HepG2 (cell line): ENCODE results near the gene ACADVL. TPM values are rescaled to one million over a fixed set of nuclear protein-coding genes. Genes with fewer than 3 reads are reported as not detected.

Experiments used
- CENPBD1 ChIP-seq: sonication (generic); formaldehyde crosslinking; IDR thresholded peaks from 2 replicates; pipeline ENCODE4 v1.8.0; 2022; ENCODE audit warnings: missing genetic modification reagents, low read depth, mild to moderate bottlenecking, borderline replicate concordance
- CHCHD3 ChIP-seq: sonication (generic); formaldehyde crosslinking; IDR thresholded peaks from 2 replicates; pipeline ENCODE4 v1.8.0; 2022; ENCODE audit warnings: mild to moderate bottlenecking, missing genetic modification reagents, moderate library complexity
- ESRRA ChIP-seq: sonication (generic); formaldehyde crosslinking; IDR thresholded peaks from 2 replicates; pipeline ENCODE4 v1.5.1; 2020; ENCODE audit warnings: mild to moderate bottlenecking, low read depth, missing genetic modification reagents
- ETS1 ChIP-seq: sonication (generic); formaldehyde crosslinking; IDR thresholded peaks from 2 replicates; pipeline ENCODE4 v1.4.0; 2020; ENCODE audit warnings: missing genetic modification reagents
- GFI1 ChIP-seq: sonication (generic); formaldehyde crosslinking; IDR thresholded peaks from 2 replicates; pipeline ENCODE4 v1.5.0; 2020; ENCODE audit warnings: missing genetic modification reagents, mild to moderate bottlenecking, borderline replicate concordance
- HDAC2 ChIP-seq: sonication (generic); formaldehyde crosslinking; IDR thresholded peaks from 2 replicates; pipeline ENCODE4 v1.4.0; 2020; ENCODE audit warnings: missing genetic modification reagents
- IRF9 ChIP-seq: sonication (generic); formaldehyde crosslinking; IDR thresholded peaks from 2 replicates; pipeline ENCODE4 v1.8.0; 2022; ENCODE audit warnings: missing genetic modification reagents, mild to moderate bottlenecking, borderline replicate concordance
- KLF13 ChIP-seq: sonication (generic); formaldehyde crosslinking; IDR thresholded peaks from 2 replicates; pipeline ENCODE4 v1.4.0; 2020; ENCODE audit warnings: mild to moderate bottlenecking, missing genetic modification reagents
- MTERF4 ChIP-seq: sonication (generic); formaldehyde crosslinking; IDR thresholded peaks from 2 replicates; pipeline ENCODE4 v1.8.0; 2023; ENCODE audit warnings: mild to moderate bottlenecking, missing genetic modification reagents
- NCOA5 ChIP-seq: sonication (generic); formaldehyde crosslinking; IDR thresholded peaks from 2 replicates; pipeline ENCODE4 v1.4.0; 2020; ENCODE audit warnings: missing genetic modification reagents
- PCBP2 ChIP-seq: fragments of 200-400 bp; formaldehyde crosslinking; optimal IDR thresholded peaks from 2 replicates; pipeline ENCODE3; 2018; ENCODE audit warnings: low read length, low read depth; ENCODE audit not compliant: poor library complexity, severe bottlenecking
- PRPF4 ChIP-seq: fragments of 200-400 bp; formaldehyde crosslinking; IDR thresholded peaks from 2 replicates; pipeline ENCODE4 v1.6.1; 2016; ENCODE audit warnings: low read length, low read depth; ENCODE audit not compliant: poor library complexity, severe bottlenecking
- PTBP1 ChIP-seq: fragments of 200-400 bp; formaldehyde crosslinking; IDR thresholded peaks from 2 replicates; pipeline ENCODE4 v1.6.1; 2018; ENCODE audit warnings: low read length, low read depth; ENCODE audit not compliant: poor library complexity, severe bottlenecking
- SAFB2 ChIP-seq: sonication (generic); formaldehyde crosslinking; IDR thresholded peaks from 2 replicates; pipeline ENCODE4 v1.5.1; 2020; ENCODE audit warnings: missing genetic modification reagents, low read depth, mild to moderate bottlenecking, borderline replicate concordance
- ZBTB1 ChIP-seq: sonication (generic); formaldehyde crosslinking; IDR thresholded peaks from 2 replicates; pipeline ENCODE4 v1.4.0; 2020; ENCODE audit warnings: missing genetic modification reagents, borderline replicate concordance
- ZBTB46 ChIP-seq: sonication (generic); formaldehyde crosslinking; IDR thresholded peaks from 2 replicates; pipeline ENCODE4 v1.4.0; 2020; ENCODE audit warnings: mild to moderate bottlenecking, missing genetic modification reagents, borderline replicate concordance
- ZC3H4 ChIP-seq: sonication (generic); formaldehyde crosslinking; IDR thresholded peaks from 2 replicates; pipeline ENCODE4 v1.4.0; 2020; ENCODE audit warnings: missing genetic modification reagents, borderline replicate concordance
- ZFX ChIP-seq: sonication (generic); formaldehyde crosslinking; IDR thresholded peaks from 2 replicates; pipeline ENCODE4 v1.4.0; 2020; ENCODE audit warnings: mild to moderate bottlenecking, low read depth, missing genetic modification reagents, moderate library complexity
- ZNF207 ChIP-seq: fragments of 450-650 bp; IDR thresholded peaks from 2 replicates; pipeline ENCODE4 v1.6.1; 2016; ENCODE audit warnings: antibody characterized with exemption, borderline replicate concordance
- ZNF253 ChIP-seq: sonication (generic); formaldehyde crosslinking; IDR thresholded peaks from 2 replicates; pipeline ENCODE4 v1.8.0; 2022; ENCODE audit warnings: mild to moderate bottlenecking, missing genetic modification reagents, borderline replicate concordance
- ZNF333 ChIP-seq: sonication (generic); formaldehyde crosslinking; IDR thresholded peaks from 2 replicates; pipeline ENCODE4 v1.4.0; 2020; ENCODE audit warnings: mild to moderate bottlenecking, missing genetic modification reagents, borderline replicate concordance
- ZNF543 ChIP-seq: sonication (generic); formaldehyde crosslinking; IDR thresholded peaks from 2 replicates; pipeline ENCODE4 v1.4.0; 2020; ENCODE audit warnings: mild to moderate bottlenecking, missing genetic modification reagents
- ZNF556 ChIP-seq: sonication (generic); formaldehyde crosslinking; IDR thresholded peaks from 2 replicates; pipeline ENCODE4 v1.4.0; 2020; ENCODE audit warnings: mild to moderate bottlenecking, missing genetic modification reagents, borderline replicate concordance
- ZNF572 ChIP-seq: sonication (generic); formaldehyde crosslinking; IDR thresholded peaks from 2 replicates; pipeline ENCODE4 v1.5.1; 2020; ENCODE audit warnings: mild to moderate bottlenecking, missing genetic modification reagents
- ZNF672 ChIP-seq: sonication (generic); formaldehyde crosslinking; IDR thresholded peaks from 2 replicates; pipeline ENCODE4 v1.8.1; 2022; ENCODE audit warnings: missing genetic modification reagents
- ZSCAN25 ChIP-seq: sonication (generic); formaldehyde crosslinking; IDR thresholded peaks from 2 replicates; pipeline ENCODE4 v1.8.0; 2022; ENCODE audit warnings: mild to moderate bottlenecking, missing genetic modification reagents
- polyA plus RNA-seq, 8 experiments: library from polyadenylated mRNA; depleted of rRNA in 3 of 8; stranded (reverse) in 7 of 8; unstranded in 1 of 8; fragments of >200 nt; fragmentation: Illumina TruSeq in 4 of 8; extraction: Trizol in 4 of 8; gene quantifications; 2 replicates each; pipeline versions ENCODE4 v1.2.1 to v1.2.3, GENCODE V29; 2011 to 2016; ENCODE audit warnings: low read depth in 4 of 8, missing spikeins in 1 of 8, mixed read lengths in 1 of 8; ENCODE audit not compliant: insufficient read depth in 1 of 8
- total RNA-seq, 5 experiments: library from RNA; depleted of rRNA; stranded (reverse); fragments of >200 nt; fragmentation: Illumina TruSeq; extraction: Trizol; gene quantifications; 2 replicates each; pipeline ENCODE4 v1.2.3, GENCODE V29; 2016; ENCODE audit warnings: low read depth in 1 of 5

Gene ACADVL
- total and polyA plus RNA-seq, 2 of the 13 experiments (the other 11 are each of a cell fraction or from before 2014, with no cell fraction given) = 219 to 412 TPM

GRCh38 chr17:7177954-7178477 lies 41.7 kb upstream of the ACADVL start (continued):
- TF ChIP-seq CENPBD1 = no peak
- TF ChIP-seq ZNF672 (CRISPR knock-in tag) = no peak
- TF ChIP-seq ZBTB46 (CRISPR knock-in tag) = no peak
- no peak for TF ChIP-seq ZNF543 (CRISPR knock-in tag)
- TF ChIP-seq ZFX (CRISPR knock-in tag) = no peak
- TF ChIP-seq ZNF207 = no peak
- TF ChIP-seq ETS1 (CRISPR knock-in tag) = no peak
- TF ChIP-seq PRPF4 = no peak
- TF ChIP-seq HDAC2 (CRISPR knock-in tag) = peak; percentile 40; the same call in 1 of the 2 replicates
- TF ChIP-seq ZBTB1 (CRISPR knock-in tag) = no peak
- no peak for TF ChIP-seq ZNF333 (CRISPR knock-in tag)
- no peak for TF ChIP-seq PTBP1
- TF ChIP-seq MTERF4 (CRISPR knock-in tag) = no peak
- no peak for TF ChIP-seq GFI1 (CRISPR knock-in tag)
- 0 out of 2 replicates have a peak, but pooled peaks have one; percentile 27 for TF ChIP-seq SAFB2 (CRISPR knock-in tag)
- TF ChIP-seq ZNF556 = no peak
- TF ChIP-seq ZNF253 = no peak
- no peak for TF ChIP-seq PCBP2
- TF ChIP-seq ZNF572 (CRISPR knock-in tag) = no peak
- TF ChIP-seq KLF13 (CRISPR knock-in tag) = no peak
- TF ChIP-seq NCOA5 (CRISPR knock-in tag) = no peak
- no peak for TF ChIP-seq ESRRA (CRISPR knock-in tag)
- no peak for TF ChIP-seq IRF9
- no peak for TF ChIP-seq ZC3H4 (CRISPR knock-in tag)
- no peak for TF ChIP-seq CHCHD3 (CRISPR knock-in tag)
- TF ChIP-seq ZSCAN25 (CRISPR knock-in tag) = no peak
